ENCODE data around the gene DNAH12. TPM values are rescaled to one million over a fixed set of nuclear protein-coding genes. Genes with fewer than 3 reads are reported as not detected.

DNAH12 gene
- total RNA-seq, 1 experiment from 2014 or later, result 0.07 TPM

GRCh38 chr3:57582474-57583168 lies 38.5 kb upstream of the DNAH12 start:
- no peak overlapping the region for H3K4me3 ChIP-seq (ENCODE audit: low read length)
- H3K9me2 ChIP-seq (replicated peaks; ENCODE audit: low read length), result no peaks in the 10 kb centered on the region
- ATAC-seq (peak; percentile 64), DNase-seq (peak; percentile 83)
- POLR2A ChIA-PET (ENCODE audit: unreplicated experiment), result no interaction called here
- H4K20me1 ChIP-seq (ENCODE audit: low read length), result peaks cover 43% of the 10 kb centered on the region
- intact Hi-C loops (cut with micrococcal nuclease), result loop anchor here (2.0 to 5.0 kb wide), 3 partner anchors 14 to 355 kb away; partner anchors contain the start of genes APPL1 and ARF4
- no peaks in the 10 kb centered on the region for H3K9me3 ChIP-seq (ENCODE audit: low read length)
- peaks cover 38% of the 10 kb centered on the region for H3K36me3 ChIP-seq (ENCODE audit: low read depth, low read length)
- peaks cover 23% of the 10 kb centered on the region for H3K4me1 ChIP-seq (ENCODE audit: insufficient read depth, low read length)
- BruUV-seq (replicated peaks), result no TSS peak
- CTCF ChIA-PET, result no interaction called here
- H3K9ac ChIP-seq (ENCODE audit: low read length), result no peak overlapping the region
- H3K4me2 ChIP-seq (ENCODE audit: low read length), result peak overlapping the region; percentile 23; the same call in 1 of the 2 replicates
- no peaks in the 10 kb centered on the region for H3F3A ChIP-seq (ENCODE audit: low read length, unreplicated experiment)
- H3K27me3 ChIP-seq (ENCODE audit: low read length), result no peaks in the 10 kb centered on the region
- no peak overlapping the region for H2AFZ ChIP-seq (ENCODE audit: low read length)
- peaks cover 93% of the 10 kb centered on the region for H3K79me2 ChIP-seq (ENCODE audit: low read length)
- 0 out of 2 replicates have a peak overlapping the region, but pooled peaks have one; percentile 1 for H3K27ac ChIP-seq (ENCODE audit: low read length)
- TF ChIP-seq CTCF (conservative IDR thresholded peaks at IDR 0.05; ENCODE audit: low read depth, low read length), result peak; percentile 73
- no peak for TF ChIP-seq EZH2phosphoT487 (IDR thresholded peaks at IDR 0.05; ENCODE audit: borderline replicate concordance, low read length)

- H3K36me3 ChIP-seq (ENCODE audit: low read depth, low read length), result peaks cover 71% of the 10 kb centered on the region
- no peak overlapping the region for H3K4me2 ChIP-seq (ENCODE audit: low read length)
- no peak overlapping the region for H3K9ac ChIP-seq (ENCODE audit: low read length)
- no peak for ATAC-seq
- DNase-seq, result no peak
- no peaks in the 10 kb centered on the region for H3K27me3 ChIP-seq (ENCODE audit: low read length)
- peaks cover 11% of the 10 kb centered on the region for H4K20me1 ChIP-seq (ENCODE audit: low read length)
- TF ChIP-seq EZH2phosphoT487 (IDR thresholded peaks at IDR 0.05; ENCODE audit: borderline replicate concordance, low read length) (no peak), EZH2 (IDR thresholded peaks at IDR 0.05; ENCODE audit: low read length, unreplicated experiment) (no peak), CTCF (conservative IDR thresholded peaks at IDR 0.05; ENCODE audit: low read depth, low read length) (no peak)
- ChIA-PET CTCF (no interaction called here), POLR2A (ENCODE audit: unreplicated experiment) (no interaction called here)
- no peaks in the 10 kb centered on the region for H3F3A ChIP-seq (ENCODE audit: low read length, unreplicated experiment)
- intact Hi-C loops (cut with micrococcal nuclease), result no loop called here
- no peaks in the 10 kb centered on the region for H3K9me3 ChIP-seq (ENCODE audit: low read length)
- no TSS peak for BruUV-seq (replicated peaks)
- peaks cover 67% of the 10 kb centered on the region for H3K79me2 ChIP-seq (ENCODE audit: low read length)
- H2AFZ ChIP-seq (ENCODE audit: low read length), result no peak overlapping the region
- no peak overlapping the region for H3K4me3 ChIP-seq (ENCODE audit: low read length)
- no peak overlapping the region for H3K27ac ChIP-seq (ENCODE audit: low read length)
- H3K9me2 ChIP-seq (replicated peaks; ENCODE audit: low read length), result no peaks in the 10 kb centered on the region
- H3K4me1 ChIP-seq (ENCODE audit: insufficient read depth, low read length), result peaks cover 5% of the 10 kb centered on the region
These were observed 33.7 kb upstream of the DNAH12 start for GRCh38 chr3:57577801-57578200.

GRCh38 chr3:57575966-57576626 lies 32.0 kb upstream of the DNAH12 start:
- no peak overlapping the region for H3K4me2 ChIP-seq (ENCODE audit: low read length)
- no TSS peak for BruUV-seq (replicated peaks)
- no peaks in the 10 kb centered on the region for H3K9me3 ChIP-seq (ENCODE audit: low read length)
- H3K9ac ChIP-seq (ENCODE audit: low read length), result no peak overlapping the region
- DNase-seq, result no peak
- ATAC-seq, result no peak
- TF ChIP-seq EZH2 (IDR thresholded peaks at IDR 0.05; ENCODE audit: low read length, unreplicated experiment), result no peak
- TF ChIP-seq EZH2phosphoT487 (IDR thresholded peaks at IDR 0.05; ENCODE audit: borderline replicate concordance, low read length), result no peak
- TF ChIP-seq CTCF (conservative IDR thresholded peaks at IDR 0.05; ENCODE audit: low read depth, low read length), result no peak
- no peaks in the 10 kb centered on the region for H3K4me1 ChIP-seq (ENCODE audit: insufficient read depth, low read length)
- no peak overlapping the region for H3K27ac ChIP-seq (ENCODE audit: low read length)
- H3K27me3 ChIP-seq (ENCODE audit: low read length), result no peaks in the 10 kb centered on the region
- peaks cover 73% of the 10 kb centered on the region for H3K36me3 ChIP-seq (ENCODE audit: low read depth, low read length)
- peaks cover 10% of the 10 kb centered on the region; the same call in 1 of the 2 replicates for H4K20me1 ChIP-seq (ENCODE audit: low read length)
- ChIA-PET POLR2A (ENCODE audit: unreplicated experiment) (interaction anchor here (0.6 kb wide), 1 partner anchor 76 kb away, joined by 5 read pairs; no protein-coding TSS in a partner anchor), CTCF (no interaction called here)
- no peaks in the 10 kb centered on the region for H3F3A ChIP-seq (ENCODE audit: low read length, unreplicated experiment)
- no peak overlapping the region for H3K4me3 ChIP-seq (ENCODE audit: low read length)
- intact Hi-C loops (cut with micrococcal nuclease), result no loop called here
- H3K9me2 ChIP-seq (replicated peaks; ENCODE audit: low read length), result no peaks in the 10 kb centered on the region
- no peak overlapping the region for H2AFZ ChIP-seq (ENCODE audit: low read length)
- peaks cover 50% of the 10 kb centered on the region for H3K79me2 ChIP-seq (ENCODE audit: low read length)
